K562 (cell line): ENCODE results near the gene POLR1C. TPM values are rescaled to one million over a fixed set of nuclear protein-coding genes. Genes with fewer than 3 reads are reported as not detected.

Experiments used
- ATAC-seq: fragments of 200-7000 bp; cut with Tn5 transposase; 3 replicates; pipeline ENCODE4 v1.9.1; 2020; ENCODE audit warnings: moderate library complexity
- BruUV-seq: library from RNA; stranded (reverse); fragments of 400-500 nt; replicated peaks from 2 replicates; lab custom pipeline; 2021; lab: Mats Ljungman, UMichigan
- CTCF ChIA-PET: fragments of 300-600 bp; formaldehyde crosslinking; extraction: SDS; loops from one replicate; lab custom pipeline; 2021; ENCODE audit warnings: low intra/inter-chr PET ratio; lab: Yijun Ruan, JAX
- POLR2A ChIA-PET: fragments of 300-600, 350-650 bp; sonication (Branson Sonifier 250); formaldehyde crosslinking; extraction: SDS; loops from one replicate; lab custom pipeline; 2021; ENCODE audit warnings: antibody characterized with exemption, inconsistent platforms; lab: Yijun Ruan, JAX
- DNase-seq, 4 experiments: peaks; one replicate each; pipeline versions ENCODE4 v3.0.0 to v3.0.0-alpha.2; 2011 to 2018; ENCODE audit warnings: low spot score in 3 of 4, mixed read lengths in 3 of 4; ENCODE audit errors: extremely low read depth in 1 of 4
- FAIRE-seq: peaks from 2 replicates; lab custom pipeline; 2011; peaks lifted over from hg19 to GRCh38; lab: Jason Lieb, UNC
- H2AFZ ChIP-seq: 2 replicates; pipeline ENCODE4 v1.6.0; 2011; ENCODE audit warnings: low read depth, low read length, control low read depth, inconsistent platforms
- H3K27ac ChIP-seq: fragments of 200-600 bp; 3 replicates; pipeline ENCODE4 v1.8.0; 2011; ENCODE audit warnings: low read depth, mild to moderate bottlenecking, control low read depth, inconsistent platforms, low read length, moderate library complexity, mixed read lengths; ENCODE audit errors: extremely low read depth
- H3K27me3 ChIP-seq, 2 experiments: fragments of 300-600 bp in 1 of 2; 2 replicates in 1 of 2; 3 replicates in 1 of 2; pipeline versions ENCODE4 v1.6.0 to v1.8.0; 2011; ENCODE audit warnings: inconsistent platforms in 2 of 2, low read length in 2 of 2, mild to moderate bottlenecking in 1 of 2, mixed read lengths in 1 of 2, moderate library complexity in 1 of 2; ENCODE audit not compliant: control insufficient read depth in 2 of 2, insufficient read depth in 2 of 2
- H3K36me3 ChIP-seq: fragments of 300-600 bp; 3 replicates; pipeline ENCODE4 v1.8.0; 2011; ENCODE audit warnings: mild to moderate bottlenecking, low read length, inconsistent platforms; ENCODE audit not compliant: control insufficient read depth, insufficient read depth
- H3K4me1 ChIP-seq, 2 experiments: fragments of 200-600 bp in 1 of 2; replicated peaks in 1 of 2; 2 replicates in 1 of 2; 3 replicates in 1 of 2; pipeline versions ENCODE4 v1.5.1 to v1.8.0; 2011; ENCODE audit warnings: inconsistent platforms in 2 of 2, low read length in 2 of 2, mild to moderate bottlenecking in 1 of 2, mixed read lengths in 1 of 2, moderate library complexity in 1 of 2; ENCODE audit not compliant: control insufficient read depth in 2 of 2, insufficient read depth in 2 of 2
- H3K4me2 ChIP-seq: 2 replicates; pipeline ENCODE4 v1.6.1; 2011; ENCODE audit warnings: low read length, control low read depth, inconsistent platforms, mixed read lengths; ENCODE audit not compliant: insufficient read depth
- H3K4me3 ChIP-seq: fragments of 200-600 bp; sonication (generic), shearing (Covaris generic); 2 replicates; pipeline ENCODE4 v1.5.1; 2016; ENCODE audit warnings: control low read depth, inconsistent platforms
- H3K79me2 ChIP-seq: fragments of 200-600 bp; 3 replicates; pipeline ENCODE4 v1.8.0; 2011; ENCODE audit warnings: low read length, inconsistent platforms; ENCODE audit not compliant: control insufficient read depth, insufficient read depth
- H3K9ac ChIP-seq, 2 experiments: 2 replicates each; pipeline versions ENCODE4 v1.6.0 to v1.6.1; 2011; ENCODE audit warnings: low read depth in 2 of 2, low read length in 2 of 2, control low read depth in 1 of 2, inconsistent platforms in 1 of 2, mild to moderate bottlenecking in 1 of 2, mixed read lengths in 1 of 2; ENCODE audit not compliant: insufficient read depth in 1 of 2
- H3K9me1 ChIP-seq: one replicate; pipeline ENCODE4 v1.6.0; 2011; ENCODE audit warnings: inconsistent platforms, mild to moderate bottlenecking, low read length, moderate library complexity; ENCODE audit not compliant: control insufficient read depth, insufficient read depth
- H3K9me3 ChIP-seq: replicated peaks from 2 replicates; pipeline ENCODE4 v1.5.1; 2011; ENCODE audit warnings: low read depth, low read length, inconsistent platforms; ENCODE audit not compliant: control insufficient read depth, insufficient read depth
- H4K20me1 ChIP-seq: replicated peaks from 2 replicates; pipeline ENCODE4 v1.6.1; 2011; ENCODE audit warnings: low read length, inconsistent platforms, mixed read lengths; ENCODE audit not compliant: control insufficient read depth, insufficient read depth
- POLR2A ChIP-seq: fragments of 450-650 bp; conservative IDR thresholded peaks from 2 replicates; pipeline ENCODE4 v1.6.1; 2016
- POLR2AphosphoS2 ChIP-seq: IDR thresholded peaks from 2 replicates; pipeline ENCODE4 v1.6.1; 2012; ENCODE audit warnings: low read length, improper control_type of control experiment
- POLR2B ChIP-seq: fragments of 450-650 bp; IDR thresholded peaks from 2 replicates; pipeline ENCODE4 v1.6.1; 2018; ENCODE audit warnings: low read depth; ENCODE audit not compliant: partially characterized antibody
- RBFOX2 ChIP-seq: fragments of 200-400 bp; formaldehyde crosslinking; IDR thresholded peaks from 2 replicates; pipeline ENCODE4 v1.6.1; 2017; ENCODE audit warnings: low read depth, mild to moderate bottlenecking, low read length, moderate library complexity
- SUPT5H ChIP-seq: fragments of 450-650 bp; IDR thresholded peaks from 2 replicates; pipeline ENCODE4 v1.6.1; 2016
- ZC3H4 ChIP-seq: sonication (generic); formaldehyde crosslinking; IDR thresholded peaks from 2 replicates; pipeline ENCODE4 v1.9.0; 2021; ENCODE audit warnings: missing genetic modification reagents, borderline replicate concordance
- WGBS: fragments of 100-300 bp; shearing (Covaris generic); methylation state at CpG from one replicate; pipeline ENCODE4 v1.1.6; 2016; ENCODE audit warnings: low coverage, mixed read lengths; ENCODE audit not compliant: insufficient coverage; ENCODE audit errors: missing lambda C conversion rate; 5-methylcytosine and 5-hydroxymethylcytosine counted together
- in situ Hi-C: fragments of 300-500 bp; cut with MboI; formaldehyde crosslinking; loops from 4 replicates; pipeline ENCODE4 v1.15.0; 2018; ENCODE audit warnings: inconsistent platforms, mixed read lengths
- intact Hi-C: fragments of 100-400 bp; cut with micrococcal nuclease; formaldehyde crosslinking; loops from 2 replicates; pipeline ENCODE4 v1.14.2; 2022
- polyA plus RNA-seq, 8 experiments: library from polyadenylated mRNA; depleted of rRNA in 4 of 8; stranded (reverse) in 5 of 8; unstranded in 3 of 8; fragments of >200 nt; fragmentation: Nextera tagmentation in 2 of 8; fragmentation: Illumina TruSeq in 1 of 8; extraction: Ambion mirVana in 2 of 8; extraction: Trizol in 1 of 8; gene quantifications; 2 replicates each; pipeline versions ENCODE4 v1.2.1 to v1.2.3, GENCODE V29; 2011 to 2014; ENCODE audit warnings: inconsistent platforms in 1 of 8, missing spikeins in 1 of 8
- total RNA-seq, 7 experiments: library from RNA; depleted of rRNA in 6 of 7; stranded (reverse); fragments of >200 nt in 6 of 7; fragmentation: Illumina TruSeq in 2 of 7; extraction: Trizol in 2 of 7; gene quantifications; 2 replicates each; pipeline versions ENCODE4 v1.2.1 to v1.2.3, GENCODE V29; 2011 to 2021; ENCODE audit warnings: low replicate concordance in 1 of 7
- TF ChIP-seq, protein P1 (sequence below), 2 experiments: fragments of 150-350 bp in 1 of 2; IDR thresholded peaks; 2 replicates each; pipeline ENCODE4 v1.6.1; 2012 to 2016; ENCODE audit warnings: low read depth in 2 of 2, low read length in 2 of 2, mild to moderate bottlenecking in 1 of 2, moderate library complexity in 1 of 2
- TF ChIP-seq, protein P2 (sequence below): IDR thresholded peaks from 2 replicates; pipeline ENCODE4 v1.6.1; 2016; ENCODE audit warnings: missing genetic modification characterization, missing compliant biosample characterization

POLR1C gene
- total and polyA plus RNA-seq, 9 of the 15 experiments (the other 6 are each of a cell fraction or from before 2014, with no cell fraction given): 83.5 to 429 (median 120) TPM

DNA sequence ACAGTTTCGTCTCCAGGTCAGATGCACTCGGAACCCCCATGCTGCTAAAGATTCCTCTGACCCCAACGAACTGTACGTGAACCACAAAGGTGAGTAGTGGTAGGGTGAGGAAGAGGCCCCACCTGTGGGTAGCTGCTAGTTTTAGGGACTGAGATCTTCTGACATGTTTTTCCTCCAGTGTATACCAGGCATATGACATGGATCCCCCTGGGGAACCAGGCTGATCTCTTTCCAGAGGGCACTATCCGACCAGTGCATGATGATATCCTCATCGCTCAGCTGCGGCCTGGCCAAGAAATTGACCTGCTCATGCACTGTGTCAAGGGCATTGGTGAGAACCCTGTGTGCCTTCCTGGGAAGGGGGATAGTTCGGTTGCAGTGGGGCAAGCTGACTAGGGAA lies 3.2 kb downstream of the POLR1C start:
- Histone ChIP-seq H3K4me3 (no peak overlapping the region), H3K9ac (no peak overlapping the region), H2AFZ (no peak overlapping the region), H3K4me1 (peaks cover 15 to 20% of the 10 kb centered on the region in 2 experiments; a peak in 3 of 5 replicates), H3K9me3 (no peaks in the 10 kb centered on the region), H3K4me2 (no peak overlapping the region), H4K20me1 (peaks cover 11% of the 10 kb centered on the region; the same call in 1 of the 2 replicates), H3K36me3 (peaks cover 84% of the 10 kb centered on the region), H3K27ac (no peak overlapping the region), H3K79me2 (peaks cover 50% of the 10 kb centered on the region), H3K27me3 (no peaks in the 10 kb centered on the region), H3K9me1 (peaks cover 3% of the 10 kb centered on the region)
- ChIA-PET POLR2A (interaction anchor here (0.6 to 7.1 kb wide), 9 partner anchors 10 to 283 kb away, joined by 3 to 89 read pairs (median 4); partner anchors contain the start of gene LRRC73), CTCF (no interaction called here)
- no peak for ATAC-seq
- no peak for FAIRE-seq
- BruUV-seq: no TSS peak
- WGBS: 90% methylated on average over 8 of the region's 8 CpGs
- in situ Hi-C loops: no loop called here
- no peak for DNase-seq
- TF ChIP-seq, protein P1, sequence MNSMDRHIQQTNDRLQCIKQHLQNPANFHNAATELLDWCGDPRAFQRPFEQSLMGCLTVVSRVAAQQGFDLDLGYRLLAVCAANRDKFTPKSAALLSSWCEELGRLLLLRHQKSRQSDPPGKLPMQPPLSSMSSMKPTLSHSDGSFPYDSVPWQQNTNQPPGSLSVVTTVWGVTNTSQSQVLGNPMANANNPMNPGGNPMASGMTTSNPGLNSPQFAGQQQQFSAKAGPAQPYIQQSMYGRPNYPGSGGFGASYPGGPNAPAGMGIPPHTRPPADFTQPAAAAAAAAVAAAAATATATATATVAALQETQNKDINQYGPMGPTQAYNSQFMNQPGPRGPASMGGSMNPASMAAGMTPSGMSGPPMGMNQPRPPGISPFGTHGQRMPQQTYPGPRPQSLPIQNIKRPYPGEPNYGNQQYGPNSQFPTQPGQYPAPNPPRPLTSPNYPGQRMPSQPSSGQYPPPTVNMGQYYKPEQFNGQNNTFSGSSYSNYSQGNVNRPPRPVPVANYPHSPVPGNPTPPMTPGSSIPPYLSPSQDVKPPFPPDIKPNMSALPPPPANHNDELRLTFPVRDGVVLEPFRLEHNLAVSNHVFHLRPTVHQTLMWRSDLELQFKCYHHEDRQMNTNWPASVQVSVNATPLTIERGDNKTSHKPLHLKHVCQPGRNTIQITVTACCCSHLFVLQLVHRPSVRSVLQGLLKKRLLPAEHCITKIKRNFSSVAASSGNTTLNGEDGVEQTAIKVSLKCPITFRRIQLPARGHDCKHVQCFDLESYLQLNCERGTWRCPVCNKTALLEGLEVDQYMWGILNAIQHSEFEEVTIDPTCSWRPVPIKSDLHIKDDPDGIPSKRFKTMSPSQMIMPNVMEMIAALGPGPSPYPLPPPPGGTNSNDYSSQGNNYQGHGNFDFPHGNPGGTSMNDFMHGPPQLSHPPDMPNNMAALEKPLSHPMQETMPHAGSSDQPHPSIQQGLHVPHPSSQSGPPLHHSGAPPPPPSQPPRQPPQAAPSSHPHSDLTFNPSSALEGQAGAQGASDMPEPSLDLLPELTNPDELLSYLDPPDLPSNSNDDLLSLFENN (IDR thresholded peaks at IDR 0.05; ENCODE audit: low read depth in 2 of 2, low read length in 2 of 2): peak in 1 of 2 experiments; percentile 33; a peak in 1 of 4 replicates
- TF ChIP-seq RBFOX2 (peak; percentile 41; the same call in 1 of the 2 replicates), SUPT5H (peak; percentile 59; the same call in 1 of the 2 replicates), POLR2AphosphoS2 (peak; percentile 85), ZC3H4 (no peak), POLR2B (peak; percentile 39), POLR2A (peak; percentile 70)
- TF ChIP-seq, protein P2, sequence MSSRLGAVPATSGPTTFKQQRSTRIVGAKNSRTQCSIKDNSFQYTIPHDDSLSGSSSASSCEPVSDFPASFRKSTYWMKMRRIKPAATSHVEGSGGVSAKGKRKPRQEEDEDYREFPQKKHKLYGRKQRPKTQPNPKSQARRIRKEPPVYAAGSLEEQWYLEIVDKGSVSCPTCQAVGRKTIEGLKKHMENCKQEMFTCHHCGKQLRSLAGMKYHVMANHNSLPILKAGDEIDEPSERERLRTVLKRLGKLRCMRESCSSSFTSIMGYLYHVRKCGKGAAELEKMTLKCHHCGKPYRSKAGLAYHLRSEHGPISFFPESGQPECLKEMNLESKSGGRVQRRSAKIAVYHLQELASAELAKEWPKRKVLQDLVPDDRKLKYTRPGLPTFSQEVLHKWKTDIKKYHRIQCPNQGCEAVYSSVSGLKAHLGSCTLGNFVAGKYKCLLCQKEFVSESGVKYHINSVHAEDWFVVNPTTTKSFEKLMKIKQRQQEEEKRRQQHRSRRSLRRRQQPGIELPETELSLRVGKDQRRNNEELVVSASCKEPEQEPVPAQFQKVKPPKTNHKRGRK (tag): no peak
- intact Hi-C loops: no loop called here
